CD4-positive, alpha-beta T cell treated with Interferon alpha-2 for 1 hour (primary cell): Measurements from ENCODE around the gene ISLR.

Experiments used
- DNase-seq, 2 donors: peaks; one replicate each; pipeline ENCODE4 v3.0.0-alpha.2; 2020 to 2022

ISLR gene

DNA sequence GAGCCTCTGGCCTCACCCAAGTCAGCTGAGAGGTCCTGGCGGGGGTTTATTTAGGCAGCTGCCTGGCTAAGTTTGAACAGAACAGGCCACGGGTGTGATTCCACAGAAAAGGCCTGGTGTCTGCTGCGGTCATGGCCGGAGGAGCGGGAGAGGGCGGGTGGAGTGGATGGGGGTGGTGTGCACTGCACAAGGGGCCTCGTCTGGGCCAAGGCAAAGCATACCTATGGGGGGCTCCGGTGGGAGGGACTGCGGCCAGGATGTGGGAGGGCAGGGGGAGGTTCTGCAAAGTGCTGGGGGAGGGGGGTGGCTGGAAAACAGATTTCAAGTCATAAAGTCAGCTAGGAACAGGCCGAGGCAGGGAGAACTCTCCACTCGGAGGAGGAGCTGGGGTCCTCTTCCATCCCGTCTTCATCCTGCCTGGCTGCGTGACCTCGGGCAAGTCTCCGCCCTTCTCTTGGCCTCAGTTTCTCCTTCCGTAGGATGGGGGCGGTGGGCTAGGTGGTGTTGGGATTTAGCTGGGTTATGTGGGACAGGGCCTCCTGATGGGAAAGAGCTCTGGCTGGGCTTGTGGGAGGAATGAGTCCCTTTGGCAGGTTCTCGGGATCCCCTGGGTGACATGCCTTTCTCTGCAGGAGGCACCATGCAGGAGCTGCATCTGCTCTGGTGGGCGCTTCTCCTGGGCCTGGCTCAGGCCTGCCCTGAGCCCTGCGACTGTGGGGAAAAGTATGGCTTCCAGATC is 878 bp downstream of the ISLR start:
- no peak for DNase-seq

DNA sequence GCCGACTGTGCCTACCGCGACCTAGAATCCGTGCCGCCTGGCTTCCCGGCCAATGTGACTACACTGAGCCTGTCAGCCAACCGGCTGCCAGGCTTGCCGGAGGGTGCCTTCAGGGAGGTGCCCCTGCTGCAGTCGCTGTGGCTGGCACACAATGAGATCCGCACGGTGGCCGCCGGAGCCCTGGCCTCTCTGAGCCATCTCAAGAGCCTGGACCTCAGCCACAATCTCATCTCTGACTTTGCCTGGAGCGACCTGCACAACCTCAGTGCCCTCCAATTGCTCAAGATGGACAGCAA is 1.4 kb downstream of the ISLR start:
- no peak for DNase-seq

DNA sequence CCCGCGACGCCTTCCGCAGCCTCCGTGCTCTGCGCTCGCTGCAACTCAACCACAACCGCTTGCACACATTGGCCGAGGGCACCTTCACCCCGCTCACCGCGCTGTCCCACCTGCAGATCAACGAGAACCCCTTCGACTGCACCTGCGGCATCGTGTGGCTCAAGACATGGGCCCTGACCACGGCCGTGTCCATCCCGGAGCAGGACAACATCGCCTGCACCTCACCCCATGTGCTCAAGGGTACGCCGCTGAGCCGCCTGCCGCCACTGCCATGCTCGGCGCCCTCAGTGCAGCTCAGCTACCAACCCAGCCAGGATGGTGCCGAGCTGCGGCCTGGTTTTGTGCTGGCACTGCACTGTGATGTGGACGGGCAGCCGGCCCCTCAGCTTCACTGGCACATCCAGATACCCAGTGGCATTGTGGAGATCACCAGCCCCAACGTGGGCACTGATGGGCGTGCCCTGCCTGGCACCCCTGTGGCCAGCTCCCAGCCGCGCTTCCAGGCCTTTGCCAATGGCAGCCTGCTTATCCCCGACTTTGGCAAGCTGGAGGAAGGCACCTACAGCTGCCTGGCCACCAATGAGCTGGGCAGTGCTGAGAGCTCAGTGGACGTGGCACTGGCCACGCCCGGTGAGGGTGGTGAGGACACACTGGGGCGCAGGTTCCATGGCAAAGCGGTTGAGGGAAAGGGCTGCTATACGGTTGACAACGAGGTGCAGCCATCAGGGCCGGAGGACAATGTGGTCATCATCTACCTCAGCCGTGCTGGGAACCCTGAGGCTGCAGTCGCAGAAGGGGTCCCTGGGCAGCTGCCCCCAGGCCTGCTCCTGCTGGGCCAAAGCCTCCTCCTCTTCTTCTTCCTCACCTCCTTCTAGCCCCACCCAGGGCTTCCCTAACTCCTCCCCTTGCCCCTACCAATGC is 2.0 kb downstream of the ISLR start:
- DNase-seq: no peak

DNA sequence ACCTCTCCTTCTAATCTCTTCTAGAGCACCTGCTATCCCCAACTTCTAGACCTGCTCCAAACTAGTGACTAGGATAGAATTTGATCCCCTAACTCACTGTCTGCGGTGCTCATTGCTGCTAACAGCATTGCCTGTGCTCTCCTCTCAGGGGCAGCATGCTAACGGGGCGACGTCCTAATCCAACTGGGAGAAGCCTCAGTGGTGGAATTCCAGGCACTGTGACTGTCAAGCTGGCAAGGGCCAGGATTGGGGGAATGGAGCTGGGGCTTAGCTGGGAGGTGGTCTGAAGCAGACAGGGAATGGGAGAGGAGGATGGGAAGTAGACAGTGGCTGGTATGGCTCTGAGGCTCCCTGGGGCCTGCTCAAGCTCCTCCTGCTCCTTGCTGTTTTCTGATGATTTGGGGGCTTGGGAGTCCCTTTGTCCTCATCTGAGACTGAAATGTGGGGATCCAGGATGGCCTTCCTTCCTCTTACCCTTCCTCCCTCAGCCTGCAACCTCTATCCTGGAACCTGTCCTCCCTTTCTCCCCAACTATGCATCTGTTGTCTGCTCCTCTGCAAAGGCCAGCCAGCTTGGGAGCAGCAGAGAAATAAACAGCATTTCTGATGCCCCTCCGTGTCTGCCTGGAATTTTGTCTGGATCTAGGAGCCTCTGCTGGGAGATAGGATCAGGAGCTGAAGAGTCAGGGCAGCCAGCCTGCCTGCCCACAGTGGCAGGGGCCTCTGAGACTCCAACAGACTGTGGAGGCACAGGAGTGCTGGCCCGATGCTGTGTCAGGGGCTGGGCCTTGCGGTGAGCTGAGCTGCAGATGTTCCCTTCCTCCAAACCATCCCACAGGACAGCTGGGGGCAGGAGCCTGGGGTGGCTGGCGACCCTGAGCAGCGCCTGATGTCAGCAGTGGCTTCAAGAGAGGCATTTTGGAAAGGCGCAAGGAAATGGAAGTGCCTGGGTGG is 3.0 kb downstream of the ISLR start:
- DNase-seq: no peak

DNA sequence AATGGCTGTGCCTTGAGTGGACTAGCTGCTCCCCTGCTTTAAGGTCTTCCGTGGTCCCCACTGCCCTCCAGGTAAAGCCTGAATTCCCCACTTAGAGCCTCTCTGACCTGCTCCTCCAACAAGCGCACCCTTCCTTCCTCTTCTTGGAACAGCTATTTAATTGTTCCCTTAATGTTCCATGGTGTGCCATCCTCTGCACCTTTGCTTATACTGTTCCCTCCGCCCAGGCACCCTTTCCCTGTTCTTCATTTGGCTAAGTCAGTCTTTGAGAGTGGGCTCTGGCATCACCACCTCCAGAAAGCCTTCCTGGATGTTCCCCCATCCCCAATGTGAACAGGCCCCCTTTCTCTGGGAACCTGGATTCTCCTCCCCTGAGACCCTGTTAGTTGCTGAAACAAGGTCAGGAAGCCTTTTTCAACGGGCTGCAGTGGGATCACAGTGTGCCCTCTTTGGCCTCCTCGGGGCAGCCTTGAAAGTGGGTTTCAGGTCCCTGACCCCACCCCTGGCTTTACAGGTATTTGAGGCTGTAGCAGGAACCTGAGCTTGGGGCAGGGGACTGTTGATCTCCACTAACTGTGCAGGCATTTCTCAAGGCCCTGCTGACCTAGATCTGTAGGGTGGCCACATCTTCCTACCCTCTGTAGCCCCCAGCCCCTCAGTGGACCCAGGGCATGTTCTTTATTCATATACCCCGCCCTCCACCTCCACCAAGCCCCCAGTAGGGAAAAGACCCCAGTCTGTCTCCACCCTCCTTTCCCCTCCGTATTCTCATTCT is 5.0 kb downstream of the ISLR start:
- no peak for DNase-seq

DNA sequence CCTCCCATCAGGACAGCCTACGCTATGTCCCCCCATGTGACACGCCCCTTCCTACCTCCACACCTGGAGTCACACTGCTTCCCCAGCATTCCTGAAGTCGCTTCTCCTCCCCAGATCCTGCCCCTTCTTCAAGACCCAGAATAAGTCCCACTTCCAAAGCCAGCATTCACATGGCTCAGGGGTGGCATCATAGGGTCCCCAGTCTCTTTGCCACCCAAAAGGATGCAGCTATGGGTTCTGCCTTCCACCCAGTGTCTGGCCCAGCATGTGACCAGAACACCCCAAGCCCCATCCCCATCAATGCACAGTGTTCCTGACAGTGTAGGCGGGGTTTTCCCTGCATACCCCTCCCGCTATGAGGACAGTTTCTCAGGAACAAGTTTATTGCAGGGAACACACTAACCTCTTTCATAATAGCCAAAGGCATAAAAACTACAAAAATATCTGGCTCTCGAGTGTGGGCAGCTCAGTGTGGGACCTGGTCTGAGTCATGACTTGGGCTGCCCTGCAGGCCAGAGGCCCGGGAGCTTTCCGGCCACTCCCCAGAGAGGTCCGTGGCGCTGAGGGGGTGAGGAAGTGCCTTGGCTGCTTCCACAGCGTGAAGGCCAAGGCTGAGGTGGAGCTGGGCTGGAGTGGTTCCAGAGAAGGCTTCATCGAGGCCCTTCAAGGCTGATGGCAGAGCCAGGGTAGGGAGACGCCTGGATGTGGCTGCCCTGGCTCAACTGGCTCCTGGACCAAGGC is 5.8 kb downstream of the ISLR start:
- no peak for DNase-seq

DNA sequence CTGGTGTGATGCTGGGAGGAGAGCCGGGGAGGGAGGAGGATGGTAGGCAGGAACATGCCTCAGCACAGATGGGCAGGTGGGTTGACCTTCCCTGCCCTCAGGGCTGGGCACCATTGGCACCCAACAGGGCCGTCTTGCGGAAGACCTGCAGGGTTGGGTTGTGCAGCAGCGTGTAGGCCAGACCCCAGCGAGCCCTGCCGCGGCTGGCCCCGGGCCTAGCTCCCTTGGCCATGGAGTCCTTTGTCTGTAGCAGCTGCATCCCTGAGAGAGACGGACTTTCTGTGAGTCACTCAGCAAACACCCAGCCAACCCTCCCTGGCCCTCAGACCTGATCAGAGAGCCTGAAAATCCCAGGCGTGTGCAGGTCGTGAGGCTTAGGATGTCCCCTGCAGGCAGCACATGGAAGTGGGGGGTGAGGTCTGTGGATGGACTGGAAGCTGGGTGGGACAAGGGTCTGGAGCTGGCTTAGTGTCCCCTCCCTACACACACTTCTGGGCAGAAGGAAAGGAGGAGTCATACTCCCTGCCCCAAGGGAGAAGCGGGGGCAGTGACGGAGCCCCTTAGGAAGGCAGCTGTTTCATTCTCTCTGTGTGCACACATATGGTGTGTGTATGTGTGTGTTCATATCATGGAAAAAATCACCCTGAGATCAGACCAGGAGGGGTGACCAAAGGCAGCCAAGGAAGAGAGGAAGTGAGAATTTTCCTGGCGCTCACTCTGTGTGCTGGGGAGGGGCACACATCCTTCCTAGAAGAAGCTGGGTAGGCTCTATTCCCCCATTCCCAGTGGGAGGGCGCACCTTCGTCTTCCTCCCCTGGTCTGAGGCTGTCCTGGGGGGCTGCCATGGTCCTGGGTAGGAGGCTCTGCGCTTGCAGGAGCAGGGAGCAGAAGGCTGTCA is 6.7 kb downstream of the ISLR start:
- no peak for DNase-seq

DNA sequence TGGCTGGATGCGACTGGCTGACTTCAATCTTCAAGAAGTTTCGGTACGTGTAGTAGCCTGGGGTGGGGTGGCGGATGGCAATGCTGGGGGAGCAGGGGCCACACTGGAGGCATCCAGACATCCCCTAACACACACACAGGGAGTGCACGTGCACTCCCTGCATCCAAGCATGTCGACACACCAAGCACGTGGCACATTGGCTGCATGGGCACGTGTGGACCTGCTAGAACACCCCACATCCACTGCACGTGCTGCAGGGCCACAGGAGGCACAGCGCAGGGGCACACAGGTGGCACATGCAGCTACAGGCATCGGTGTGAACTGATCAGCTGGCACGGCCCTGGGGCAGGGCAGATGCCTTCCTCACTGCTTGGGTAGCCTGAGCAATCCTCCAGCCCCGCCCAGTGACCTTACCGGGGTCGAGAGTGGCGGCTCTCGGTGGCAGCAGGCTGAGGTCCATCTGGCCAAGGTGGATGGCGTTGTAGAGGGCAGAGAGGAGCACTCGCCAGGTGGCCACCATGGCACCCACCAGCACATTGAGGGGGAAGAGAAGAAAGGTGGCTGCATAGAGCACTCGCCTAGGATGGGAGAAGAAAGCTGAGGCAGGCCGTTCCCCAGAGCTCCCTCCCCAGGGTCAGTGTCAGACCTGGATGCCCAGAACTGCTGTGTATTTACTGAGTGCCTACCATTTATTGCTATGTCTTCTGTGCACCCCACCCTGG is 7.5 kb downstream of the ISLR start:
- DNase-seq: no peak

DNA sequence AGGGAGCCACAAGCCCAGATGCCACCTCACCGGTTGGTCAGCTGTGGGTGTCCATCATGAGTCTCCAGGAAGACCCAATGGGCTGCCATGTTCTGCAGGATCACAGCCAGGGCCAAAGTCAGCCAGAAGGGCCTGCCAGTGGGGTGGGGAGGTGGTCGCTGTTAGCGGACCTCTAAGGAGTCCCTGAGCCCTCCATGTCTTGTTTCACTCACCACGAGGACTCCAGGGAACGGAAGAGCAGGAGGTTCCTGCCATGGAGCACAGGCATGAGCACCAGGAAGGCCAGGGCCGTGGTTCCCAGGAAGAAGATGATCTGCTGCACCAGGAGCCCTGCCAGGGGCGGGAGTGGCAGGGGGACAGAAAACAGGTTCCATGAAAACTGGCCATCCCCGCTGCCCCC is 8.6 kb downstream of the ISLR start:
- DNase-seq: no peak

DNA sequence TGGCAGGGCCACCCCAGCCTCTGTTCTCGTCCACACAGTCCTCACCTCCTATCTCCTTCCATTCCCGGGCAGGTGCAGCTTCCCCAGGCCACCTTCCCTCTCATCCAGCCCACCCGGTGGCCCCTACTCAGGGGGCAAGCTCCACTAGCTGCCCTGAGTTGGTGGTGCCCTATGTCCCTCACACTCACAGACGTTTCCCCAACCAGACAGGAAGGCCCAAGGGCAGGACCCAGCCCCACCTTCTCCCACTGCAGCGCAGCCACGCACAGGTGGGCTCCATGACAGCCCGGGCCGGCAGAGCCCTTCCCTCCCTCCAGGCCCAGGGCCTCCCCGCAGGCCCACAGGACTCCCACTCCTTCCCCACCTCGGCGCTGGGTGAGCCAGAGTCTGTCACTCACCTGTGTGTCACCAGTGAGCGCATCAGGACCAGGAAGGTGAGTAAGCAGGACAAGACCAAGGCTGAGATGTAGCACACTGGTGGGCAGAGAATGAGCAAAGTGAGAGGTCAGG is 11.1 kb downstream of the ISLR start:
- DNase-seq: no peak

DNA sequence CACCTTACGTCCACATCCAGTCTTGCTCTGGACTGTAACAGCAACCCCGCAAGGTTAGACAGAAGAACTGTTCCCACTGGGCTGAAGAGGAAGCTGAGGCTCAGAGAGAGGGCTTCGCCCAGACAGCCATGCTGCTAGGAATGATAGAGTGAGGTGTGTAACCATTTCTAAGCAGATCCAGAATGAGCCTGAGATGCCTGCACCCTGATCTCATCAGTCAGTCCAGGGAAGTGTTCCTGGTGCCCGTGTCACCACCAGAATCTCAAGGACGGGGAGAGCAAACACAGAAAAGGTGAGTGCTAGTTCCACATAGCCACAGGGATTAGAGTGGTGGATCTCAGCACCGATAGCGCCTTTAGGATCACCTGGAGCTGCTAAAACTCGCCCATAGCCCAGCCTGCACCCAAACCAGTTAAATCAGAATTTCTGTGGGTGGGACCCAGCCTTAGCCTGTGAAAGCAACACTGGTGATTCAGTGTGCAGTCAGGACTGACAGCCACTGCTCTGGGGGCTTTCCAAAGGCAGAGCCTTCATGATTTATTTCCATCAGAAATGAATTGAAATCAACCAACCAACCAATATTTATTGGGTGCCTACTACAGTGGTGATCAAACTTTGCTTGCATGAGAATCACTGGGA is 12.3 kb downstream of the ISLR start:
- DNase-seq: no peak

DNA sequence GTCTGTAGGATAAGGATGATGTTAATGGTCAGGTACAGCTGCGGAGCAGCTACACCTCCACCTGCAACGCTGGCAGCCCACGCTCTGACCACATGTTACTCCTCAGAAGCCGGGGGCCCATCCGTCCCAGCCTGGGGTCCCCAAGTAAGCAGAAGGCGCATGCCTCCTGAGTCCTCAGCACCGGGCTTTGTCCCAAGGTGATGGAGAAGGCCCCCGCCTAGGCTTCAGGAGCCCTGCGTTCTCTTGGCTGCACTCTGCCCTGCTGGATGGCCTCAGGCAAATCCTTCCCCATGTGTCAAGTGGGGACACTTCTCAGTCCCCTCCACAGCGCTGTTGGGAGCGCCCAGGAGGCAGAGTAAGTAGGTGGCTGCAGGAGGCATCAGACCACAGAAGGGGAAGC is 14.7 kb downstream of the ISLR start:
- DNase-seq: no peak

DNA sequence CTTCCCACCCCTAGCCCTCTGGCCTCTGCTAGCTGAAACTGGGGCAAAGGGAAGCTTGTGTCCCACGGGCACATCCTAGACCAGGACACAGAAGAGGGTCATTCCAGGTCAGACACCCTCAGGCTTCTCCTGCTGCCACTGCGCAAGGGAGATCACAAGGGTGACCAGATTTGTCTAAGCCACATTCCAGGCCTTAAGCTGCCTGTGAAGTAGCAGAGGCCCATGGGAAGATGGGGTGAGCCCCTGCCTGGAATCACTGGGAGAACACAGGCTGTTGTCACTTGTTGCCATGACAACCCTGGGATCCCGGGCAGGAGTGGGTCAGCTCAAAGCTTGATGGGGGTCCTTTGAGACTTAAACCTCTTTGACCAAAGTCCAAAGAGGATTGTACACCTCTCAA is 18.3 kb downstream of the ISLR start:
- DNase-seq: no peak

DNA sequence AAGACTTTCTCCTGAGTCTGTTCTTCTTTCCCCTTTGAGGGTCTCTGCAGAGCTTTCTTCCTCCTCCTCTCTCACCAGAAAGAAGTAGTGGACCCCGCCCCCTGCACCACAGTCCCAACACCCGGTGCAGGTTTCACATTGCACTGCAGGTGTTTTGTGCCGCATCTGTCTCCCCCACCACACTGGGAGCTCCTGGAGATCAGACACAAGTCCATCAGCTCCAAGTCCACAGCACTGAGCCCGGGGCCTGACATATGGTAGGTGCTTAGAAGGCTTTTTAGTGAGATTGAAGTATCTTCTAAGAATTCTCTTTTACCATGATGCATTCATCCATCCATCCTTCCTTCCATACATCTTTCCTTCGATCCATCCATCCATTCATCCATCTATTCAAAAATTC is 19.2 kb downstream of the ISLR start:
- DNase-seq: no peak

DNA sequence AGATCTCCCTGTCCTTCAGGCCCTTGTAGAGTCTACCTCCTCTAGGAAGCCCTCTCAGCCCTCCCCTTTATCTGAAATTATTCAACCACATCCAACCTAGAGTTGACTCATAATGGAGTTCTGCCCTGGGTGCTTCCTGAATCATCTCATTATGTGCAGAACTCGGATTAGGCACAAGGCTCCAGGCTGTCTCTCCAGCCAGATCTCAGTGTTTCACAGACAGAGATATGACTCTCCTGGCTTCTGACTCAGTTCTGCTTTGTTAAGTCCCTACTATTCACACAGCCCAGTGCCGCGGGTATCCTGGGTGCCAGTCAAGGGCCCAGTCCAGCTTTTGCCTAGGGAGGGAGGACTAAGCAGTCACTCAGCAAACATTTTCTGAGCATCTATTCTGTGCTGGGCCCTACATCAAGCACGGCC is 19.8 kb downstream of the ISLR start:
- no peak for DNase-seq

DNA sequence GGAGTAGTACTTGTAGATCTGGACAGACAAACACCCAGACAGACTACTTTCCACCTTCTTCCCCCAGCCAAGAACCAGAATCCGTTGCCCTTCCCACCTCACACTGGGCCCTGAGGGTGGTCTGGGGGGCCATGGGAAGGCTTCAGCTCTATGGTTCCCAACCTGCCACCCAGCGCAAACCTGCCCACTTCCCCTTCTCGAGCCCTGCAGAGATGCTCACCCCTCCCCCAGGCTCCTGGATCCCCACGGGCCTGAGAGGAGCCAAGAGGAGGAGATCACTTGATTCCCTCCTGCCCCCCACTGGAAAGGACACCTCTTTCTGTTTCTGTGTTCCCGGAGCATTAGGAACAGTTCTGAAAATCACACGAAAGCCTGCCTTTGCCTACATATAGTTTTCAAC is 20.4 kb downstream of the ISLR start:
- DNase-seq: no peak

DNA sequence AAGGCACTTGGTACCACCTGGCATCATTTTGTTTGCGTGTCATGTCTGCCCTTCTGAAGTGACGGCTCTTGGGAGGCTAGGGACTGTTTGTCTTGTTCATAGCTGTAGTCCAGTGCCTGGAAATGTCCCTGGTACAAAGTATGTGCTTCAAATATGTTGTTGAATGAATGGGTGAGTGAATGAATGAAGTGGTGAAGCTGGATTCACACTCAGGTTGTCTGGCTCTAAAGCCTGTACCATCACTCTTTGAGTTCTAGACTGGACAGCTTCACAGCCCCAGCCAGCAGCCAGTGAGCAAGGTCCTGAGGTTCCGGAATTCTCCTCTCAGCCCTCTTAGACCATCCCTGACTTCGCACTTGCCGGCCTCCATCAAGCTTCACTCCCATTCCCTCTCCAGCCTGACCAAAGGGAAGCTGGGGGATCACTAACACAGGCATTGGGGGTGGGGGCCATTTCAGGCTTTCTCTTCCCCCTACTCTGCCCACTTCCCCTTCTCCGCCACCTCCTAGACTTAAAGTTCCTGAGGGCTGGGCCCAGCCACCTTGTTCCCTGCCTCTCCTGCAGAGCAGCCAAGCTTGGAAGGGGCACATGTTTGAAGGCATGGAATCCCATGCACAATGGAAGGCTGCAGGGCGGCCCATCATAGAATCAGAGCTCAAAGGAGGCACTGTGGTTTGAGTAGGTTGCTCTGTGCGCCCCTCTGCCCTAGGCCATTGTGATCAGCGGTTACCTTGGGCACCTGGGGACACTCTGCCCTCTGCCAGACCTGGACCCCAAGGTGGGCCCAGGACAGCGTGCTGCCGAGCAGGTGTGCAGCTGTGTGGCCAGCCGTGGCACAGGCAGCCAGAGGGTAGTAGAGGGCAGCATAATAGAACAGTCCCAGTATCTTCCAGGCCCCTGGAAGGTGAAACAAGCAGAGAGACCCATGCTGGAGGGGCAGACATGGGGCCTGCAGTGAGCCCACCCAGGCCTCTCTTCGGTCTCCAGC is 21.4 kb downstream of the ISLR start:
- DNase-seq: no peak

DNA sequence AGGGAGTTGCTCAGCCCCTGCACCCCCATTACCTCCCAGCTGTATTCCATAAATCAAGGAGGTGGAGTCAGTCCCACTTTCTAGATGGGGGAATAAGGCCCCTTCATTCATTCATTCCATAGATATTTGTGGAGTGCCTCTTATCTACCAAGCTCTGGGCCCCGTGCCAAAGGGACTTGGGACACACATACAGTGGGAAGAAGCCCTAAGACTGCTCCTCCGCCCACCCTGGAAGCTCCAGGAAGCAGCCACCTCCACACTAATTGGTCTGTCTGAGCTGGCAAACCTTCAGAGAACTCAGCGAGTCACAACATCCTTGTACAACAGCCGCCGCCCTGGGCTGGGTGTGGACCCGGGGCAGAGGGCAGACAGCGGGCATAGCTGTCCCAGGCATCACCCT is 22.7 kb downstream of the ISLR start:
- no peak for DNase-seq
